ENCODE results near the gene HAUS1.

DNA sequence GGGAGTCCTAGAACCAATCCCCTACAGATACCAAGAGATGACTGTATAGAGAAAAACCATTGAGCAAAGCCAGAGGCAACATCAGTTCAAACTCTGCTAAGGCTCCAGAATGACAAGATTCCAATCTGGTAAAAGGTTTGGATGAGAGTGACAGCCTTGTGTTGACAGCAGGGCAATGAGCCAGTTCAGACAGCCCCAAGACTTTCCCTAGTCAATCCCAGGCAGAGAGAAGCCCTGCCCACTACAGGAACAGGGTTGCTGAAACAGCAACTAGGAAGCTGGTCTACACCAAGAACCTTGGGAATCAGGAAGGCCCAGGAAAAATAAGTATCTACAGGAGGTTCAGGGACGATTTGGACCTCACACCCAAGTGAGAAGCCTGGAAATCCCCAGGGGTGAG, 35.4 kb upstream of the HAUS1 start:
- TF ChIP-seq, protein P1, sequence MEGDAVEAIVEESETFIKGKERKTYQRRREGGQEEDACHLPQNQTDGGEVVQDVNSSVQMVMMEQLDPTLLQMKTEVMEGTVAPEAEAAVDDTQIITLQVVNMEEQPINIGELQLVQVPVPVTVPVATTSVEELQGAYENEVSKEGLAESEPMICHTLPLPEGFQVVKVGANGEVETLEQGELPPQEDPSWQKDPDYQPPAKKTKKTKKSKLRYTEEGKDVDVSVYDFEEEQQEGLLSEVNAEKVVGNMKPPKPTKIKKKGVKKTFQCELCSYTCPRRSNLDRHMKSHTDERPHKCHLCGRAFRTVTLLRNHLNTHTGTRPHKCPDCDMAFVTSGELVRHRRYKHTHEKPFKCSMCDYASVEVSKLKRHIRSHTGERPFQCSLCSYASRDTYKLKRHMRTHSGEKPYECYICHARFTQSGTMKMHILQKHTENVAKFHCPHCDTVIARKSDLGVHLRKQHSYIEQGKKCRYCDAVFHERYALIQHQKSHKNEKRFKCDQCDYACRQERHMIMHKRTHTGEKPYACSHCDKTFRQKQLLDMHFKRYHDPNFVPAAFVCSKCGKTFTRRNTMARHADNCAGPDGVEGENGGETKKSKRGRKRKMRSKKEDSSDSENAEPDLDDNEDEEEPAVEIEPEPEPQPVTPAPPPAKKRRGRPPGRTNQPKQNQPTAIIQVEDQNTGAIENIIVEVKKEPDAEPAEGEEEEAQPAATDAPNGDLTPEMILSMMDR (IDR thresholded peaks at IDR 0.05) = no peak
- no peak for TF ChIP-seq POLR2A (IDR thresholded peaks at IDR 0.05)

Measured in right lobe of liver (tissue), 4 donors.